Measurements from ENCODE around the gene RAB40B. TPM values are rescaled to one million over a fixed set of nuclear protein-coding genes. Genes with fewer than 3 reads are reported as not detected.

The RAB40B gene
- total RNA-seq, 1 experiment from 2014 or later = 6.3 TPM

- H3K9me3 Mint-ChIP-seq (ENCODE audit: unreplicated experiment) = no peaks in the 10 kb centered on the region
- peaks cover 50% of the 10 kb centered on the region for H3K36me3 Mint-ChIP-seq (ENCODE audit: insufficient read depth, unreplicated experiment)
- H3K27ac Mint-ChIP-seq (ENCODE audit: low read depth, unreplicated experiment) = no peak overlapping the region
- intact Hi-C loops (cut with micrococcal nuclease) = no loop called here
- no peak for DNase-seq (ENCODE audit: unreplicated experiment)
- no peak overlapping the region for H3K4me3 Mint-ChIP-seq (ENCODE audit: unreplicated experiment)
- BruUV-seq (replicated peaks) = no TSS peak
- ChIA-PET POLR2A (no interaction called here), CTCF (no interaction called here)
- peaks cover 15% of the 10 kb centered on the region for H3K4me1 Mint-ChIP-seq (ENCODE audit: insufficient read depth, unreplicated experiment)
- TF ChIP-seq CTCF (IDR thresholded peaks at IDR 0.05; ENCODE audit: unreplicated experiment) = no peak
- no peaks in the 10 kb centered on the region for H3K27me3 Mint-ChIP-seq (ENCODE audit: insufficient read depth, unreplicated experiment)
These were observed 20.6 kb upstream of the RAB40B start for GRCh38 chr17:82718986-82719685.

- peak within 1 kb of the TSS; percentile 89 for H3K4me3 Mint-ChIP-seq (ENCODE audit: unreplicated experiment)
- intact Hi-C loops (cut with micrococcal nuclease) = no loop called here
- peak; percentile 94 for DNase-seq (ENCODE audit: unreplicated experiment)
- TF ChIP-seq CTCF (IDR thresholded peaks at IDR 0.05; ENCODE audit: unreplicated experiment) = no peak
- no peaks in the 10 kb centered on the region for H3K27me3 Mint-ChIP-seq (ENCODE audit: insufficient read depth, unreplicated experiment)
- H3K36me3 Mint-ChIP-seq (ENCODE audit: insufficient read depth, unreplicated experiment) = peaks cover 31% of the 10 kb centered on the region
- H3K4me1 Mint-ChIP-seq (ENCODE audit: insufficient read depth, unreplicated experiment) = peaks cover 15% of the 10 kb centered on the region
- POLR2A ChIA-PET = interaction anchor here (0.6 to 2.1 kb wide), 14 partner anchors 11 to 1474 kb away, joined by 3 to 11 read pairs (median 3); partner anchors contain the start of genes RAB40B and WDR45B
- H3K9me3 Mint-ChIP-seq (ENCODE audit: unreplicated experiment) = no peaks in the 10 kb centered on the region
- CTCF ChIA-PET = no interaction called here
- peak within 1 kb of the TSS; percentile 57 for H3K27ac Mint-ChIP-seq (ENCODE audit: low read depth, unreplicated experiment)
- BruUV-seq (replicated peaks) = no TSS peak
These were observed 17.9 kb upstream of the RAB40B start, which contains the start of gene FN3KRP for GRCh38 chr17:82716203-82717010. TSS of gene FN3KRP (plus strand) at chr17:82716706. CDS start at chr17:82716756, 50 bp downstream.

GRCh38 chr17:82713071-82713723, 14.7 kb upstream of the RAB40B start:
- intact Hi-C loops (cut with micrococcal nuclease) = no loop called here
- ChIA-PET POLR2A (no interaction called here), CTCF (interaction anchor here (1.0 kb wide), 1 partner anchor 69 kb away, joined by 3 read pairs; no protein-coding TSS in a partner anchor)
- TF ChIP-seq CTCF (IDR thresholded peaks at IDR 0.05; ENCODE audit: unreplicated experiment) = no peak
- Mint-ChIP-seq H3K9me3 (ENCODE audit: unreplicated experiment) (no peaks in the 10 kb centered on the region), H3K27ac (ENCODE audit: low read depth, unreplicated experiment) (no peak overlapping the region), H3K27me3 (ENCODE audit: insufficient read depth, unreplicated experiment) (no peaks in the 10 kb centered on the region), H3K4me3 (ENCODE audit: unreplicated experiment) (no peak overlapping the region), H3K4me1 (ENCODE audit: insufficient read depth, unreplicated experiment) (peaks cover 10% of the 10 kb centered on the region), H3K36me3 (ENCODE audit: insufficient read depth, unreplicated experiment) (peaks cover 14% of the 10 kb centered on the region)
- no peak for DNase-seq (ENCODE audit: unreplicated experiment)
- BruUV-seq (replicated peaks) = no TSS peak
